ENCODE measurements around the gene CACNB1. TPM values are rescaled to one million over a fixed set of nuclear protein-coding genes. Genes with fewer than 3 reads are reported as not detected.

The CACNB1 gene
- total RNA-seq, 2 donors from 2014 or later: 3.4 to 17.8 TPM

DNA sequence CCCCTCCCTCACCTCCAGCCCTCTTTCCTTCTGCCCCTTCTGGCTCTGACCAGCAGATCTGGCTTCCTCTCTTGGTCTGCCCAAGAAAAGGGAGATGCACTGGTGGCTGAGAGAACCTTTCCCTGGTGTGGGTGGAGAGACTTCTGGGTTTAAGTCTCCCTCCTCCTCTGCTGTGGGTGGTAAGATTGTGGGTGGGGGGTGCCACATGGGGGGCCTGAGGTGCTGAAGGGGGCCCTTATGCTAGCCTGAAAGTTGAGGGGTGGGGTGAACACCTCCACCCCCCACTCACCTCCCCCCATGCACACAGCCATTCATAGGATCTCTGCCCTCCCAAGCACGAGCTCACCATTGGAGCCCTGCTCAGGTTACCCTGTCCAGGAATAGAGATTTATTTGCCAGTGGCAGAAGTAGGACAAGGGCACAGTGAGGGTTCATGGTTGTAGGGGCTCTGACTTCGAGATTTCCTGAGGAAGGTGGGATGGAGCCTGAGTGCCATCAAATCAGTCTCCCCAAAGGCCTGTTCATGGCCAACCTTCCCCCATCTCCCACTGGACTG is 30.0 kb upstream of the CACNB1 start:
- WGBS: 54% methylated on average over 2 of the region's 2 CpGs
- no peak overlapping the region for H3K4me3 ChIP-seq
- no peak overlapping the region for H3K27ac ChIP-seq
- H3K27me3 ChIP-seq (replicated peaks; ENCODE audit: insufficient read depth): peaks cover 8% of the 10 kb centered on the region
- no peak for TF ChIP-seq POLR2AphosphoS5 (IDR thresholded peaks at IDR 0.05)
- TF ChIP-seq CTCF (IDR thresholded peaks at IDR 0.05): no peak
- TF ChIP-seq POLR2A (IDR thresholded peaks at IDR 0.05): no peak
- H3K4me1 ChIP-seq (replicated peaks): no peaks in the 10 kb centered on the region
- intact Hi-C loops (cut with DNase I): no loop called here
- no peaks in the 10 kb centered on the region for H3K9me3 ChIP-seq
- no peak for DNase-seq (ENCODE audit: low spot score)
- H3K36me3 ChIP-seq: no peaks in the 10 kb centered on the region

GRCh38 chr17:39225959-39226683 is 28.7 kb upstream of the CACNB1 start:
- Histone ChIP-seq H3K27ac (no peak overlapping the region), H3K4me3 (peak overlapping the region; percentile 21 to 39), H3K4me1 (replicated peaks) (no peaks in the 10 kb centered on the region), H3K36me3 (no peaks in the 10 kb centered on the region), H3K9me3 (no peaks in the 10 kb centered on the region), H3K27me3 (replicated peaks; ENCODE audit: insufficient read depth) (peaks cover 8% of the 10 kb centered on the region)
- 10% methylated on average over 24 of the region's 24 CpGs for WGBS
- DNase-seq (ENCODE audit: low spot score): peak; percentile 50
- intact Hi-C loops (cut with DNase I): no loop called here
- TF ChIP-seq CTCF (IDR thresholded peaks at IDR 0.05) (no peak), POLR2AphosphoS5 (IDR thresholded peaks at IDR 0.05) (peak; percentile 37), POLR2A (IDR thresholded peaks at IDR 0.05) (no peak)

- 2% methylated on average over 49 of the region's 71 CpGs for whole genome bisulfite sequencing
These were observed 28.0 kb upstream of the CACNB1 start, which contains the start of gene STAC2 for GRCh38 chr17:39225308-39225958. Gene STAC2, minus strand, starts transcription at chr17:39225945. Its CDS starts 443 bp downstream, at chr17:39225502.

DNA sequence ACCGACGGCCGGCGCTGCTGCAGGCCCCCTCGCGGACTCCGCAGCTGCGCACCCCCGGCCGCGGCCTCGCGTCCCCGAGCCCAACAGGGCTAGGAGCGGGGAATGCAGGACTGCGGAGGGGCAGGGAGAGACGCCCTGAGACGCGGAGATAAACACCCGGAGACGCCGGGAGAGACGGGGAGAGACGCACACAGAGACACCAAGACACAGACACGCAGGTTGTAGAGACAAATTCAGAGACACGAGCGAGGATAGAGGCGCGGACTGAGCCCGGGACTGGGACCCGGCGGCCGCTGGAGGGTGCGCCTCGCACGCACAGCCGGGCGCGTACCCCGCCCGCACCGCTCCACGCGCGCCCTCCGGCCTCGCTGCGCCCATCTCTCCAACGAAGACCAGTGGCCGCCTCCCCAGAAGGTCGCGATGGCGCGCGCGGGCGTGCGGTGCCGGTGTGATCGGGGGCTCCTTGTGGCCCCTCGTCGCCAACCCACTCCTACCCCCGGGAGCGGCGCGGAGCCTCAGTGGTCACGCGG is 27.4 kb upstream of the CACNB1 start:
- Histone ChIP-seq H3K36me3 (no peaks in the 10 kb centered on the region), H3K4me1 (replicated peaks) (no peaks in the 10 kb centered on the region), H3K4me3 (peak overlapping the region; percentile 21 to 39), H3K27me3 (replicated peaks; ENCODE audit: insufficient read depth) (peaks cover 8% of the 10 kb centered on the region), H3K9me3 (no peaks in the 10 kb centered on the region), H3K27ac (no peak overlapping the region)
- intact Hi-C loops (cut with DNase I): no loop called here
- WGBS: 7% methylated on average over 40 of the region's 68 CpGs
- TF ChIP-seq POLR2A (IDR thresholded peaks at IDR 0.05): no peak
- no peak for TF ChIP-seq POLR2AphosphoS5 (IDR thresholded peaks at IDR 0.05)
- no peak for TF ChIP-seq CTCF (IDR thresholded peaks at IDR 0.05)
- DNase-seq (ENCODE audit: low spot score): no peak

More at GRCh38 chr17:39225308-39225958, 28.0 kb upstream of the CACNB1 start, which contains the start of gene STAC2:
- H3K4me3 ChIP-seq: peak within 1 kb of the TSS; percentile 21 to 39
- no peaks in the 10 kb centered on the region for H3K36me3 ChIP-seq
- H3K9me3 ChIP-seq: no peaks in the 10 kb centered on the region
- no peak within 1 kb of the TSS for H3K27ac ChIP-seq
- H3K27me3 ChIP-seq (replicated peaks; ENCODE audit: insufficient read depth): peaks cover 8% of the 10 kb centered on the region
- DNase-seq (ENCODE audit: low spot score): no peak
- no peaks in the 10 kb centered on the region for H3K4me1 ChIP-seq (replicated peaks)
- TF ChIP-seq POLR2A (IDR thresholded peaks at IDR 0.05) (no peak), POLR2AphosphoS5 (IDR thresholded peaks at IDR 0.05) (no peak), CTCF (IDR thresholded peaks at IDR 0.05) (no peak)
- intact Hi-C loops (cut with DNase I): no loop called here
